ENCODE measurements around the gene OLFM1.
"Not testable (repeated sequence)": the region's sequence is repeated elsewhere in the genome, so short reads cannot be mapped to it uniquely, and the experiment has no call there.

Gene OLFM1

GRCh38 chr9:135132008-135132407 is 44.5 kb downstream of the OLFM1 start:
- DNase-seq (ENCODE audit: low read depth, low spot score) = no peak

GRCh38 chr9:135134268-135135022 is 47.0 kb downstream of the OLFM1 start:
- DNase-seq (ENCODE audit: low read depth, low spot score) = no peak

DNA sequence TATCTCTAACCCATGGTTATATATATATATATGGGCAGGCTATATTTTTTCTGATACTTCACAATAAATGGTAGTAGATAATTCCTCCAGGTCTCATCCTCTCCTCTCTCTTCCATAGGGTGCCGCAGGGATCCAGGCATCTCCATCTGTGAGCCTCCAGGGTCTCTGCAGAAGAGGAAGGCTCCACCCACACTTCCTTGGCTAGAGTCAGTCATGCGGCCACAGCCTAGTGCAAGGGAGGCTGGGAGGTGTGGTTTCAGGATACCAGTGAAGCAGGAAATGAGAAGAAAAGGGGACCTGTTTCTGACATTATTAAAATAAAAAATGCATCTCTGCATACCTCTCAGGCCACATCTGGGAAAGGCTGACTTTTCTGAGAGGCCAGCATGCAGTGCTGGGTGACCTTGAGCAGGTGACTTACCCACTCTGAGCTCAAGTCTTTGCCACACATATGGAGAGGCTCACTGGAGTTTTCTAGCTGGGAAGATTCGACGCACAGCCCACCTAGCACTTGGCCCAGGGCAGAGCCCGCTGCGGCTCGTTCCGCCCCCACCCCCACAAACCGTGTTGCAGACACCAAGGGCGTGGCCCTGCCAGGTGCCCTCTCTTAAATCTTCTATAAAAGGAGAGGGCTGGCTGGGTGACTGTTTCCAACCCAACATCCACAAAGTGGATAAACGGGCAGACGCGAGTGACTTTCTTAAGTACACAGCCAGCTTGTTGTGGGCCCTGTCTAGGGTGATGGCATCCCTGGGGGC is 47.9 kb downstream of the OLFM1 start:
- no peak for DNase-seq (ENCODE audit: low read depth, low spot score)

DNA sequence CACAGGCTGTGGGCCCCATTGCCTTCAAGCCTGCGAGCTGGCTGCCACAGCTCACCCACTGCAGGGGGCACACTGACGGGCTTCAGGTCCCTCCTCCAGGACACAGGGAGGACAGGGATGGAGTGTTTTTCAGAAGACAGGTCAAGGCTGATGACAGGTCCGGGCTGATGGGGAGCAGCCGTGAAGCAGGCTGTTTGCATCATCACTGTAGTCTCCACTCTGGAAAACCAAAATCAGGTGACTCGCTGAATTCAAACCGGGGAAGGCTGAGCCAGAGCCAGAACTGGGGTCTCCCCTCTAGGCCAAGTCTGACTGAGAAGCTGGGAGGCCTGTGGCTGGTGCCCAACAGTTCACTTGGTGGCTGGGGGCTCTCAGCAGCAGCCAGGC is 48.5 kb downstream of the OLFM1 start:
- no peak for DNase-seq (ENCODE audit: low read depth, low spot score)

GRCh38 chr9:135136481-135136880 is 49.0 kb downstream of the OLFM1 start:
- DNase-seq (ENCODE audit: low read depth, low spot score) = no peak

GRCh38 chr9:135136991-135137832 is 49.7 kb downstream of the OLFM1 start:
- peak; percentile 7 for DNase-seq (ENCODE audit: low read depth, low spot score)

- DNase-seq (ENCODE audit: low read depth, low spot score) = no peak
Measured at GRCh38 chr9:135138078-135138855, 50.8 kb downstream of the OLFM1 start.

- DNase-seq (ENCODE audit: low read depth, low spot score) = no peak
Measured at GRCh38 chr9:135139366-135139959, 52.0 kb downstream of the OLFM1 start.

GRCh38 chr9:135141183-135141774 is 53.8 kb downstream of the OLFM1 start:
- DNase-seq (ENCODE audit: low read depth, low spot score) = no peak

DNA sequence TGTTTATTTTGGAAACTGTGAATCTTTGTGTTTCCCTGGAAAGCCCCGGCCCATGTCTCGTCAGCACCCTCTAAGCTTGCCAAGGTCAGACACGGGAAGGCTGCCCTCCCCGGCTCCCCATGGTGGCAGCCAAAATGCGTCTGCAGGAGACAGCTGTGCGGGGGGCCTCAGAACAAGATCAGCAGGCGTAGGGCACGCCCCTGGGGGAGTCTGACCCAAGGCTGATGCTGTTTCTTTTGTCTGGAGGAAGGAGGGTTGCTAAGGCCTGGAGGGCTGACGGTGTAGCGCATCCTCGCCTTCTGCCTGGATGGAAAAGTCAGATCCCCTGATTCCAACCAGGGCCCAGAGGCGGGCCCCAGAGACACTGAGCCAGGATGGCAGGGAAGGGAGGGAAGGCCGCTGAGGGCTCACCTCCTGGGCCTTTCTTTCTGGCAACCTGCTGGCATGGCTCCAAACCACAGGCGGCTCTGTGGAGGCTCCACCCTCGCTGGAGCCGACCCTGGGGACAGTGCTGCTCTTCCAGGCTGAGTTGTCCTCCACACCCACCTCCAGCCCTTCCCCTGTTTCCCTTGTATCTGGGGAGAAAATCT is 57.2 kb downstream of the OLFM1 start:
- no peak for DNase-seq (ENCODE audit: low read depth, low spot score)

DNA sequence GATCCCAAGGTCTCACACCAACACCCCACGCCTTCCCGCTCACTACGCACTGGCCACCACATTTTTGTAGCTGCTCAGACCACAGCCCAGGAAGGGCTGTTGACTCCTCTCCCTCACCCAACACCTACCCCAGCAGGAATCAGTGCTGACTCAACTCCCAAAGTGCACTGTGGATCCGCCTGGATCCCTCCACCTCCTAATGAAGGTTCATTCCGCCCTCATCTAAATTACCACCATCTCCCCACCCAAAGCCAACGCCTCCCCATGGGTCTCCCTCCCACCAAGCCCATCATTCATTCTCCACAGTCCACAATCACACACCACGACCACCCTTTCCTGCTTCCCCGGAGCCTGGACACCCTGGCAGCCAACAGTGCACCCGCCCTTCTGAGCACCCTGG is 57.8 kb downstream of the OLFM1 start:
- no peak for DNase-seq (ENCODE audit: low read depth, low spot score)

GRCh38 chr9:135146241-135146640 is 58.8 kb downstream of the OLFM1 start:
- DNase-seq (ENCODE audit: low read depth, low spot score) = no peak

DNA sequence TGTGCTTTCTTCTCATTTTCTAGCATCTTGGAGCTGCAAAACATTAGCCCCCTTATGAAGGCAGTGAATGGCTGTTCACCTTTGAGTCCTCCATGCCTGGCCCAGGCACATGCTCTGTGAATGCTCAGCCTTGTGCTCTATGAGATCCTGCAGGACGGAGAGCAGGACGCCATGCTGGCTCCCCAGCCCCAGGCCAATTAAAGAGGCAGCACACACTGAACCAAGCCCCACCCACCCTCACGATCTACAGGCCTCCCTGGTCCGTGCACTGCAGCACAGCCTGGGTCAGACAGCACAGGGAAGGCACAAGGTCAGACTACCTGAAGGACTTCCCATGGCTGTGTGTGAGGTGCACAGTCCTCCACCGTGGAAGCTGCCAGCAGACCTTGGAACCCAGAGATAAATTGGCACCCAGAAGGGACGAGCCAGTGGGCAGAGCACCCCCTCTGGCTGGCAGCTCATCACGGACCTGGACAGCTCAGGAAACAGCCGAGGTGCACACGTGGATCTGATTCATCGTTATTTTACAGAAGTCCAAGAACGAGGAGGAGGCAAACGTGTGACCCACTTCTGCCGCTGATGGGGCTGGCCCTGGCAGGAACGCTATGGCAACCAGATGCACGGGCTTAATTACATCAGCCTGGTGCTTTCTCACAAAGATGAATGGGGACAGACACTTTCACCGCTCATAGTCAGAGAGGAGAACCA is 59.5 kb downstream of the OLFM1 start:
- DNase-seq (ENCODE audit: low read depth, low spot score) = no peak

GRCh38 chr9:135147474-135147805 is 60.0 kb downstream of the OLFM1 start:
- DNase-seq (ENCODE audit: low read depth, low spot score) = no peak

DNA sequence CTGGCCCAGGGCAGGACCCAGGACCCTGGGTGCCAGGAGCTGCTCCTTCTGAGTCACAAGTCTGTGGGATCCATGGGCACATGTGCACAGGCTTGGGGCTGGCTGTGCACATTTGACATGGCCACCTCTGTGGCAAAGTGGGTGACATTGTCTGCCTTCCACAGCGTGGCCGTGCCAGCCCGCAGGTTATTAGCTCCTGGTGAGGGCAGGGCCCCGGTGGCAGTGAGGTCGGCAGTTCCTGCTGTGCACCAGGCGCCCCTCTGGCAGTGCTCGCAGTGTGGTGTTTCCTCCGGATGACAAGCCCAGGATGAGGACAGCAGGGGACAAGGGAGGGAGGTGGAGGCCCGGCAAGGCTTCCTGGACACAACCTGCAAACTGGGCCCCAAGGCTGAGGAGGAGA is 60.5 kb downstream of the OLFM1 start:
- DNase-seq (ENCODE audit: low read depth, low spot score) = no peak

GRCh38 chr9:135148386-135148785 is 60.9 kb downstream of the OLFM1 start:
- DNase-seq (ENCODE audit: low read depth, low spot score) = no peak

- DNase-seq (ENCODE audit: low read depth, low spot score) = not testable (repeated sequence)
Measured at GRCh38 chr9:135149901-135150300, 62.4 kb downstream of the OLFM1 start.

- no peak for DNase-seq (ENCODE audit: low read depth, low spot score)
Measured at GRCh38 chr9:135150981-135151380, 63.5 kb downstream of the OLFM1 start.

- no peak for DNase-seq (ENCODE audit: low read depth, low spot score)
Measured at GRCh38 chr9:135151757-135152613, 64.5 kb downstream of the OLFM1 start.

Measured in astrocyte of the hippocampus (primary cell).